Peyer's patch (tissue), 4 donors: Measurements from ENCODE around the gene MB21D2.

Experiments used
- POLR2A ChIP-seq, 2 donors: fragments of 450-650 bp; IDR thresholded peaks; one replicate each; pipeline ENCODE4 v1.5.1; 2017; ENCODE audit warnings: antibody characterized with exemption in 2 of 2, mild to moderate bottlenecking in 2 of 2, moderate library complexity in 2 of 2
- TF ChIP-seq, protein P1 (sequence below), 6 experiments: fragments of 450-650 bp in 4 of 6; fragments of 200-600 bp in 2 of 6; sonication (generic) in 1 of 6; IDR thresholded peaks; one replicate each; pipeline ENCODE4 v1.5.1; 2017 to 2019; ENCODE audit warnings: antibody characterized with exemption in 6 of 6, mild to moderate bottlenecking in 3 of 6, moderate library complexity in 1 of 6

DNA sequence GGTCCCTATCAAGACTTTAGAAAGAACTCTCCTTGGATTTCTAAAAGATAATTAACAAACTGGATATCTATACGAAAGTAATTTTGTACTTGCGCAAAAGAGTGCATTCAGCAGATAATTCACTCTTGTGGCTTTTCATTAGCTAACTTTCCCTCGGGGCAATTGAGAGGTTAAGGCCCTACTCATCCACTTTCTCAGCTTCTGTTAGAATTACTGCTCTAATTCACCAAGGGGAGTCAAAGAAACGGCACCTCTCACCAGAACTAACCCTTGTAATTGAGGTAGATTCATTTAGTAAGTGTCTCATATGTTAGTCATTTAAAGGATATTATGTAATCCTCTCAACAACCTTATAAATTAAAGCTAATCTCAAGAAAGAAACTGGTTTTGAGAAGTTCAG, 22.5 kb upstream of the MB21D2 start:
- TF ChIP-seq POLR2A (IDR thresholded peaks at IDR 0.05), result no peak
- TF ChIP-seq, protein P1, sequence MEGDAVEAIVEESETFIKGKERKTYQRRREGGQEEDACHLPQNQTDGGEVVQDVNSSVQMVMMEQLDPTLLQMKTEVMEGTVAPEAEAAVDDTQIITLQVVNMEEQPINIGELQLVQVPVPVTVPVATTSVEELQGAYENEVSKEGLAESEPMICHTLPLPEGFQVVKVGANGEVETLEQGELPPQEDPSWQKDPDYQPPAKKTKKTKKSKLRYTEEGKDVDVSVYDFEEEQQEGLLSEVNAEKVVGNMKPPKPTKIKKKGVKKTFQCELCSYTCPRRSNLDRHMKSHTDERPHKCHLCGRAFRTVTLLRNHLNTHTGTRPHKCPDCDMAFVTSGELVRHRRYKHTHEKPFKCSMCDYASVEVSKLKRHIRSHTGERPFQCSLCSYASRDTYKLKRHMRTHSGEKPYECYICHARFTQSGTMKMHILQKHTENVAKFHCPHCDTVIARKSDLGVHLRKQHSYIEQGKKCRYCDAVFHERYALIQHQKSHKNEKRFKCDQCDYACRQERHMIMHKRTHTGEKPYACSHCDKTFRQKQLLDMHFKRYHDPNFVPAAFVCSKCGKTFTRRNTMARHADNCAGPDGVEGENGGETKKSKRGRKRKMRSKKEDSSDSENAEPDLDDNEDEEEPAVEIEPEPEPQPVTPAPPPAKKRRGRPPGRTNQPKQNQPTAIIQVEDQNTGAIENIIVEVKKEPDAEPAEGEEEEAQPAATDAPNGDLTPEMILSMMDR (IDR thresholded peaks at IDR 0.05), result no peak
